ENCODE measurements around the gene STAP2. TPM values are rescaled to one million over a fixed set of nuclear protein-coding genes. Genes with fewer than 3 reads are reported as not detected.
A peak's percentile ranks its signal among the peaks of the same experiment; 100 is the strongest.
"Not testable (repeated sequence)": the region's sequence is repeated elsewhere in the genome, so short reads cannot be mapped to it uniquely, and the experiment has no call there.

Gene STAP2
- total and polyA plus RNA-seq, 4 donors = 24.4 to 32.6 (median 27.3) TPM

- WGBS, 2 donors = 36 to 64% methylated on average over 5 to 9 of the region's 9 CpGs
- no peak overlapping the region for H3K9ac ChIP-seq (ENCODE audit: insufficient read depth in 1 of 2, low read length in 2 of 2)
- ATAC-seq (ENCODE audit: insufficient read depth, low FRiP score) (no peak), DNase-seq (peak; percentile 66 to 67 (median 66))
- no peak overlapping the region for H3K4me3 ChIP-seq
- peaks cover 0 to 14% (median 4%) of the 10 kb centered on the region in 4 donors for H3K36me3 ChIP-seq (ENCODE audit: control insufficient read depth in 4 of 4, insufficient read depth in 4 of 4, low read length in 4 of 4)
- no peaks in the 10 kb centered on the region for H3K4me1 ChIP-seq (ENCODE audit: control insufficient read depth in 5 of 5, insufficient read depth in 5 of 5, low read length in 5 of 5)
- H3K27ac ChIP-seq (ENCODE audit: low read depth in 1 of 2, low read length in 1 of 2) = no peak overlapping the region
- H3K9me3 ChIP-seq (ENCODE audit: control insufficient read depth in 4 of 4, insufficient read depth in 3 of 4, low read length in 3 of 4) = no peaks in the 10 kb centered on the region
- TF ChIP-seq, protein P1, sequence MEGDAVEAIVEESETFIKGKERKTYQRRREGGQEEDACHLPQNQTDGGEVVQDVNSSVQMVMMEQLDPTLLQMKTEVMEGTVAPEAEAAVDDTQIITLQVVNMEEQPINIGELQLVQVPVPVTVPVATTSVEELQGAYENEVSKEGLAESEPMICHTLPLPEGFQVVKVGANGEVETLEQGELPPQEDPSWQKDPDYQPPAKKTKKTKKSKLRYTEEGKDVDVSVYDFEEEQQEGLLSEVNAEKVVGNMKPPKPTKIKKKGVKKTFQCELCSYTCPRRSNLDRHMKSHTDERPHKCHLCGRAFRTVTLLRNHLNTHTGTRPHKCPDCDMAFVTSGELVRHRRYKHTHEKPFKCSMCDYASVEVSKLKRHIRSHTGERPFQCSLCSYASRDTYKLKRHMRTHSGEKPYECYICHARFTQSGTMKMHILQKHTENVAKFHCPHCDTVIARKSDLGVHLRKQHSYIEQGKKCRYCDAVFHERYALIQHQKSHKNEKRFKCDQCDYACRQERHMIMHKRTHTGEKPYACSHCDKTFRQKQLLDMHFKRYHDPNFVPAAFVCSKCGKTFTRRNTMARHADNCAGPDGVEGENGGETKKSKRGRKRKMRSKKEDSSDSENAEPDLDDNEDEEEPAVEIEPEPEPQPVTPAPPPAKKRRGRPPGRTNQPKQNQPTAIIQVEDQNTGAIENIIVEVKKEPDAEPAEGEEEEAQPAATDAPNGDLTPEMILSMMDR (IDR thresholded peaks at IDR 0.05; ENCODE audit: control extremely low read depth, extremely low read depth) = peak; percentile 51
- H3K27me3 ChIP-seq (ENCODE audit: control insufficient read depth in 3 of 3, insufficient read depth in 3 of 3, low read length in 2 of 3) = no peaks in the 10 kb centered on the region
Measured at GRCh38 chr19:4352701-4353121, 14.1 kb upstream of the STAP2 start.

DNA sequence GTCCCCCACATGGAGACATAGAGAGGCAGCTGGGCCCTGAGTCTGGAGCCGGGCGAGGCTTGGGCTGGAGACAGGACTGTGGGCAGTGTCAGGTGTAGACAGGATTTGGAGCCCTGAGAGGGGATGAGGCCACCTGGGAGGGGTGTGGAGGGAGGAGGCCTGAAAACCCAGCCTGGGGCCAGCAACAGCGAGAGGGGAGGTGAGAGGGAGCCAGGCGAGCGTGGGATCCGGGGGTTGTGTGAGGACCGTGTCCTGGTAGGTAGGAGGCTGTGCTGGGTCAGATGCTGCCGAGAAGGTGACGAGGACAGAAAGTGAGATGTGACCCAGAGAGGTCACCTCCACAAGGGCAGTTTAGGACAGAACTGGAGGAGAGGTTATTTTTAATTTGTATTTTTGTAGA is 12.1 kb upstream of the STAP2 start:
- WGBS, 2 donors = 97 to 99% methylated on average over 9 of the region's 9 CpGs
- ATAC-seq (ENCODE audit: insufficient read depth, low FRiP score) = no peak
- TF ChIP-seq, protein P1 (IDR thresholded peaks at IDR 0.05; ENCODE audit: control extremely low read depth, extremely low read depth) = no peak

DNA sequence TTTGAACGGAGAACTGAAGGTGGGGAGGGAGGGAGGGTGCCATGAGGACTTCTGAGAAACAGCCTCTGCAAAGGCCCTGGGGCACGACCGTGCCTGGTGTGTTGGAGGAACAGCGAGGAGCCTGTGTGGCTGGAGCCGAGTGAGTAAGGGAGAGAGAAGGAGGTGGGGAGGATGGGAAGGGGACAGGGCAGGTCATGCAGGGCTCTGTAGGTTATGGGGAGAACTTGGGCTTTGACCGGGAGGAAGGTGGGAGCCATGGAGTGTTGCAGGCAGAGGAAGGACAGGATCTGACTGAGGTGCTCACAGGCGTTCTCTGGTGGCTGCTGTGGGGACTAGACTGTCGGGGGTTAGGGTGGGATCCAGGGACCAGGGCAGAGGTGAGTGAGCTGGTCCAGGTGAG is 11.5 kb upstream of the STAP2 start:
- ATAC-seq (ENCODE audit: insufficient read depth, low FRiP score) (no peak), DNase-seq (no peak)
- WGBS, 2 donors = 83 to 96% methylated on average over 8 of the region's 8 CpGs
- Histone ChIP-seq H3K36me3 (ENCODE audit: control insufficient read depth in 4 of 4, insufficient read depth in 4 of 4, low read length in 4 of 4) (peaks cover 0 to 13% (median 8%) of the 10 kb centered on the region in 4 donors), H3K27me3 (ENCODE audit: control insufficient read depth in 3 of 3, insufficient read depth in 3 of 3, low read length in 2 of 3) (no peaks in the 10 kb centered on the region), H3K9ac (ENCODE audit: insufficient read depth in 1 of 2, low read length in 2 of 2) (no peak overlapping the region), H3K27ac (ENCODE audit: low read depth in 1 of 2, low read length in 1 of 2) (no peak overlapping the region), H3K9me3 (ENCODE audit: control insufficient read depth in 4 of 4, insufficient read depth in 3 of 4, low read length in 3 of 4) (no peaks in the 10 kb centered on the region), H3K4me1 (ENCODE audit: control insufficient read depth in 5 of 5, insufficient read depth in 5 of 5, low read length in 5 of 5) (no peaks in the 10 kb centered on the region), H3K4me3 (no peak overlapping the region)
- TF ChIP-seq, protein P1 (IDR thresholded peaks at IDR 0.05; ENCODE audit: control extremely low read depth, extremely low read depth) = no peak

More for the DNA sequence above, 12.1 kb upstream of the STAP2 start:
- Histone ChIP-seq H3K36me3 (ENCODE audit: control insufficient read depth in 4 of 4, insufficient read depth in 4 of 4, low read length in 4 of 4) (peaks cover 0 to 12% (median 7%) of the 10 kb centered on the region in 4 donors), H3K27me3 (ENCODE audit: control insufficient read depth in 3 of 3, insufficient read depth in 3 of 3, low read length in 2 of 3) (no peaks in the 10 kb centered on the region), H3K4me1 (ENCODE audit: control insufficient read depth in 5 of 5, insufficient read depth in 5 of 5, low read length in 5 of 5) (no peaks in the 10 kb centered on the region), H3K9me3 (ENCODE audit: control insufficient read depth in 4 of 4, insufficient read depth in 3 of 4, low read length in 3 of 4) (no peaks in the 10 kb centered on the region), H3K27ac (ENCODE audit: low read depth in 1 of 2, low read length in 1 of 2) (no peak overlapping the region), H3K4me3 (no peak overlapping the region), H3K9ac (ENCODE audit: insufficient read depth in 1 of 2, low read length in 2 of 2) (no peak overlapping the region)
- DNase-seq = no peak

GRCh38 chr19:4349225-4349624 is 10.6 kb upstream of the STAP2 start:
- ATAC-seq (ENCODE audit: insufficient read depth, low FRiP score); H3K9ac ChIP-seq (ENCODE audit: insufficient read depth in 1 of 2, low read length in 2 of 2); DNase-seq; H3K27ac ChIP-seq (ENCODE audit: low read depth in 1 of 2, low read length in 1 of 2); H3K4me3 ChIP-seq; H3K9me3 ChIP-seq (ENCODE audit: control insufficient read depth in 4 of 4, insufficient read depth in 3 of 4, low read length in 3 of 4); H3K27me3 ChIP-seq (ENCODE audit: control insufficient read depth in 3 of 3, insufficient read depth in 3 of 3, low read length in 2 of 3); H3K4me1 ChIP-seq (ENCODE audit: control insufficient read depth in 5 of 5, insufficient read depth in 5 of 5, low read length in 5 of 5); H3K36me3 ChIP-seq (ENCODE audit: control insufficient read depth in 4 of 4, insufficient read depth in 4 of 4, low read length in 4 of 4): not testable (repeated sequence)
- WGBS, 2 donors = 94 to 95% methylated on average over 16 of the region's 16 CpGs

All from lung (tissue), 12 donors.